Dedifferentiated amniotic fluid mesenchymal stem cell (primary cell): ENCODE measurements around the gene ARHGAP23.
"Not testable (repeated sequence)": the region's sequence is repeated elsewhere in the genome, so short reads cannot be mapped to it uniquely, and the experiment has no call there.

Source experiments
- DNase-seq: peaks from one replicate; pipeline ENCODE4 v3.0.0-alpha.2; 2016; ENCODE audit errors: extremely low spot score

Gene ARHGAP23

GRCh38 chr17:38421171-38421841 is 7.0 kb upstream of the ARHGAP23 start:
- peak; percentile 40 for DNase-seq

GRCh38 chr17:38421871-38422827 is 6.1 kb upstream of the ARHGAP23 start:
- DNase-seq, result no peak

- no peak for DNase-seq
Measured at GRCh38 chr17:38424297-38424972, 3.8 kb upstream of the ARHGAP23 start.

GRCh38 chr17:38425031-38425430 is 3.2 kb upstream of the ARHGAP23 start:
- no peak for DNase-seq

- no peak for DNase-seq
Measured at GRCh38 chr17:38425744-38426143, 2.5 kb upstream of the ARHGAP23 start.

GRCh38 chr17:38426441-38426840 is 1.8 kb upstream of the ARHGAP23 start:
- DNase-seq, result no peak

- no peak for DNase-seq
Measured at GRCh38 chr17:38427160-38427949, 909 bp upstream of the ARHGAP23 start.

GRCh38 chr17:38428643-38429371 is 543 bp downstream of the ARHGAP23 start:
- no peak for DNase-seq

- no peak for DNase-seq
Measured at GRCh38 chr17:38429476-38430100, 1.3 kb downstream of the ARHGAP23 start.

- DNase-seq, result peak; percentile 56
Measured at GRCh38 chr17:38430316-38430715, 2.1 kb downstream of the ARHGAP23 start.

- no peak for DNase-seq
Measured at GRCh38 chr17:38430822-38431221, 2.6 kb downstream of the ARHGAP23 start.

- DNase-seq, result no peak
Measured at GRCh38 chr17:38431346-38432145, 3.3 kb downstream of the ARHGAP23 start.

GRCh38 chr17:38434178-38434665 is 6.0 kb downstream of the ARHGAP23 start:
- DNase-seq, result no peak

GRCh38 chr17:38435795-38436194 is 7.5 kb downstream of the ARHGAP23 start:
- no peak for DNase-seq

- no peak for DNase-seq
Measured at GRCh38 chr17:38436386-38436785, 8.1 kb downstream of the ARHGAP23 start.

- not testable (repeated sequence) for DNase-seq
Measured at GRCh38 chr17:38437313-38437712, 9.0 kb downstream of the ARHGAP23 start.

- DNase-seq, result no peak
Measured at GRCh38 chr17:38439436-38439835, 11.2 kb downstream of the ARHGAP23 start.

- no peak for DNase-seq
Measured at GRCh38 chr17:38440614-38441397, 12.5 kb downstream of the ARHGAP23 start.
